Mesendoderm (in vitro differentiated cells): Measurements from ENCODE around the gene SLC25A19.
"Not testable (repeated sequence)": the region's sequence is repeated elsewhere in the genome, so short reads cannot be mapped to it uniquely, and the experiment has no call there.

Source experiments
- DNase-seq: peaks from one replicate; pipeline ENCODE4 v3.0.0; 2013
- H2AK5ac ChIP-seq: 2 replicates; pipeline ENCODE4 v1.6.1; 2013; ENCODE audit warnings: low read length, inconsistent platforms
- H2BK120ac ChIP-seq: 2 replicates; pipeline ENCODE4 v1.6.1; 2013; ENCODE audit warnings: low read depth, mild to moderate bottlenecking, low read length, moderate library complexity, mixed read lengths
- H2BK15ac ChIP-seq: replicated peaks from 2 replicates; pipeline ENCODE4 v1.6.1; 2013; ENCODE audit warnings: low read depth, mild to moderate bottlenecking, moderate library complexity
- H2BK5ac ChIP-seq: 2 replicates; pipeline ENCODE4 v1.6.1; 2013; ENCODE audit warnings: low read length, inconsistent platforms
- H3K18ac ChIP-seq: 2 replicates; pipeline ENCODE4 v1.6.1; 2013; ENCODE audit warnings: mild to moderate bottlenecking, low read length, mixed read lengths
- H3K23ac ChIP-seq: one replicate; pipeline ENCODE4 v1.6.1; 2013; ENCODE audit warnings: low read length
- H3K27ac ChIP-seq: 2 replicates; pipeline ENCODE4 v1.5.1; 2013; ENCODE audit warnings: low read depth, mild to moderate bottlenecking, inconsistent platforms, low read length, moderate library complexity
- H3K27me3 ChIP-seq: 2 replicates; pipeline ENCODE4 v1.6.1; 2013; ENCODE audit warnings: low read length, control low read depth, mild to moderate bottlenecking, inconsistent platforms; ENCODE audit not compliant: insufficient read depth, poor library complexity
- H3K36me3 ChIP-seq: 2 replicates; pipeline ENCODE4 v1.6.1; 2013; ENCODE audit warnings: low read length, inconsistent platforms; ENCODE audit not compliant: control insufficient read depth, insufficient read depth
- H3K4ac ChIP-seq: one replicate; pipeline ENCODE4 v1.6.1; 2013; ENCODE audit warnings: low read depth, mild to moderate bottlenecking, low read length, moderate library complexity
- H3K4me1 ChIP-seq: 2 replicates; pipeline ENCODE4 v1.6.1; 2013; ENCODE audit warnings: low read depth, low read length, inconsistent platforms; ENCODE audit not compliant: control insufficient read depth
- H3K4me2 ChIP-seq: 2 replicates; pipeline ENCODE4 v1.6.1; 2013; ENCODE audit warnings: low read length
- H3K4me3 ChIP-seq: 2 replicates; pipeline ENCODE4 v1.5.1; 2013; ENCODE audit warnings: mild to moderate bottlenecking, low read length
- H3K56ac ChIP-seq: one replicate; pipeline ENCODE4 v1.6.1; 2013; ENCODE audit warnings: low read length
- H3K79me1 ChIP-seq: 2 replicates; pipeline ENCODE4 v1.6.1; 2013; ENCODE audit warnings: low read length, inconsistent platforms
- H3K79me2 ChIP-seq: 2 replicates; pipeline ENCODE4 v1.6.1; 2013; ENCODE audit warnings: mild to moderate bottlenecking, low read length; ENCODE audit not compliant: control insufficient read depth, insufficient read depth
- H3K9ac ChIP-seq: 2 replicates; pipeline ENCODE4 v1.6.1; 2013; ENCODE audit warnings: low read length, inconsistent platforms
- H4K5ac ChIP-seq: one replicate; pipeline ENCODE4 v1.6.1; 2013; ENCODE audit warnings: low read length
- H4K8ac ChIP-seq: one replicate; pipeline ENCODE4 v1.6.1; 2013; ENCODE audit warnings: low read depth, mild to moderate bottlenecking, control low read depth, low read length, moderate library complexity
- WGBS: extraction: QIAGEN DNeasy Blood & Tissue Kit; methylation state at CpG from one replicate; pipeline ENCODE4 v1.1.7; 2013; ENCODE audit warnings: low lambda C conversion rate, missing lambda C conversion rate; ENCODE audit not compliant: insufficient coverage; ENCODE audit errors: extremely low coverage; 5-methylcytosine and 5-hydroxymethylcytosine counted together

The SLC25A19 gene

DNA sequence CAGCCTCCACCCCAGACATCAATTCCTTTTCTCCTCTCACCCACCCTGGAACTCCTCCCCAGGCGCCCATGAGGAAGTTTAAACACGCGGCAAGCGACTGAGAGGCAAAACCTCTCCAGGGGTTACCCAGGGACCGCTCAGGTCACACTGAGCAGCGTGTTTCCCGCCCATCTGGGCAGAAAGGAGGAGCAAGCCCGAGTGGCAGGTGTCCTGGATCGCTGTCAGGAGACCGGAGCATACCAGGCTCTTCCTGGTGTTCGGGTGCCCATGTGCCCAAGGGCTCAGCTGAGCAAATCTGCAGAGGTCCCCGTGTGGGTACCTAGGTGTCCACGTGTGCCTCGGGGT, 491 bp downstream of the SLC25A19 start:
- H2AK5ac ChIP-seq = no peak overlapping the region
- H3K4me2 ChIP-seq = peak overlapping the region; percentile 90
- H3K56ac ChIP-seq = peak overlapping the region; percentile 86
- H3K4ac ChIP-seq = no peak overlapping the region
- no peak overlapping the region for H3K23ac ChIP-seq
- DNase-seq = peak; percentile 57
- H3K36me3 ChIP-seq = no peaks in the 10 kb centered on the region
- no peak overlapping the region for H2BK15ac ChIP-seq
- no peaks in the 10 kb centered on the region for H3K27me3 ChIP-seq
- H2BK5ac ChIP-seq = no peak overlapping the region
- peak overlapping the region; percentile 50 for H3K4me3 ChIP-seq
- no peak overlapping the region for H4K5ac ChIP-seq
- H3K27ac ChIP-seq = no peak overlapping the region
- WGBS = no CpG with 5 or more reads among the region's 14 CpGs
- H2BK120ac ChIP-seq = no peak overlapping the region
- H3K9ac ChIP-seq = peak overlapping the region; percentile 70
- no peaks in the 10 kb centered on the region for H3K79me1 ChIP-seq
- no peak overlapping the region for H4K8ac ChIP-seq
- no peak overlapping the region for H3K18ac ChIP-seq
- no peaks in the 10 kb centered on the region for H3K4me1 ChIP-seq
- H3K79me2 ChIP-seq = no peaks in the 10 kb centered on the region

GRCh38 chr17:75288359-75288758, 874 bp downstream of the SLC25A19 start:
- H3K18ac ChIP-seq = no peak overlapping the region
- H3K27ac ChIP-seq = no peak overlapping the region
- no peak overlapping the region for H3K9ac ChIP-seq
- H2AK5ac ChIP-seq = no peak overlapping the region
- H3K4me3 ChIP-seq = no peak overlapping the region
- H3K36me3 ChIP-seq = no peaks in the 10 kb centered on the region
- no peak overlapping the region for H4K5ac ChIP-seq
- no peaks in the 10 kb centered on the region for H3K79me1 ChIP-seq
- no peak overlapping the region for H3K23ac ChIP-seq
- no peak overlapping the region for H4K8ac ChIP-seq
- H2BK5ac ChIP-seq = no peak overlapping the region
- H2BK120ac ChIP-seq = no peak overlapping the region
- WGBS = no CpG with 5 or more reads among the region's 2 CpGs
- no peak overlapping the region for H3K4ac ChIP-seq
- H2BK15ac ChIP-seq = no peak overlapping the region
- no peaks in the 10 kb centered on the region for H3K79me2 ChIP-seq
- no peak overlapping the region for H3K56ac ChIP-seq
- no peaks in the 10 kb centered on the region for H3K4me1 ChIP-seq
- no peaks in the 10 kb centered on the region for H3K27me3 ChIP-seq
- no peak for DNase-seq
- no peak overlapping the region for H3K4me2 ChIP-seq

DNA sequence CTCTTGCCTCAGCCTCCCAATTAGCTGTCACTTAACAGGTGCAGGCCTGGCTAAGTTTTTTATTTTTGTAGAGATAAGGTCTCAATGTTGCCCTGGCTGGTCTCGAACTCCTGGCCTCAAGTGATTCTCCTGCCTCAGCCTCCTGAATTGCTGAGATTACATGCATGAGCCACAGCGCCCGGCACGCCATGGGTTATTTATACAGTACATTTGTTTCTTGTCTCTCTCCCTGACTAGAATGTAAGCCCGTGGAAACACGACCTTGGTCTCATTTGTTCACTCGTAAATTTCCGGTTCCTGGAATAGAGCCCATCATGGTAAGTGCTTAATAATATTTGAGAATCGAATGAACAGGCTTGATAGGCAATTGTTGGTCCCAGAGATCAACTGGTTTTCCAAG, 2.0 kb downstream of the SLC25A19 start:
- Histone ChIP-seq H3K27ac (no peak overlapping the region), H4K5ac (no peak overlapping the region), H3K4me3 (no peak overlapping the region), H4K8ac (no peak overlapping the region), H3K4ac (no peak overlapping the region), H3K27me3 (no peaks in the 10 kb centered on the region), H2AK5ac (no peak overlapping the region), H2BK15ac (no peak overlapping the region), H3K79me1 (no peaks in the 10 kb centered on the region), H3K18ac (no peak overlapping the region), H3K56ac (no peak overlapping the region), H2BK120ac (no peak overlapping the region), H3K4me1 (no peaks in the 10 kb centered on the region), H3K36me3 (no peaks in the 10 kb centered on the region), H3K79me2 (no peaks in the 10 kb centered on the region), H2BK5ac (no peak overlapping the region), H3K23ac (no peak overlapping the region), H3K4me2 (no peak overlapping the region), H3K9ac (no peak overlapping the region)
- no CpG with 5 or more reads among the region's 9 CpGs for WGBS
- DNase-seq = no peak

DNA sequence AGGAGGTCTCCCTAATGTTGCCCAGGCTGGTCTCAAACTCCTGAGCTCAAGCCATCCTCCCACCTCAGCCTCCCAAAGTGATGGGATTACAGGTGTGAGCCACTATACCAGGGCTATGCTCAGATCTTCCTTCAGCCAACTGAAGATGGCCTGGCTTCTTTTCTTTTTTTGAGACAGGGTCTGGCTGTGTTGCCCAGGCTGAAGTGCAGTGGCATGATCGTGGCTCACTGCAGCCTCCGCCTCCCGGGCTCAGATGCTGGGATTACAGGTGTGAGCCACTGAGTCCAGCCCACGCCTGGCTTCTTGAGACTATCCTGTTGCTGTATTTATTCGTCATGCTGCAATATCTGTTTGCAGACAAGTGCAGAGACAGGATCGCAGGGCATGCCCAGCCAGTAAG, 4.1 kb downstream of the SLC25A19 start:
- no peak overlapping the region for H2BK15ac ChIP-seq
- H2BK120ac ChIP-seq = no peak overlapping the region
- H3K4me2 ChIP-seq = no peak overlapping the region
- no peak overlapping the region for H3K56ac ChIP-seq
- no peak overlapping the region for H2AK5ac ChIP-seq
- no CpG with 5 or more reads among the region's 6 CpGs for WGBS
- no peak overlapping the region for H4K8ac ChIP-seq
- no peak overlapping the region for H2BK5ac ChIP-seq
- no peak overlapping the region for H3K23ac ChIP-seq
- H3K27ac ChIP-seq = no peak overlapping the region
- DNase-seq = no peak
- no peaks in the 10 kb centered on the region for H3K4me1 ChIP-seq
- H3K36me3 ChIP-seq = no peaks in the 10 kb centered on the region
- H3K9ac ChIP-seq = no peak overlapping the region
- no peaks in the 10 kb centered on the region for H3K79me2 ChIP-seq
- H3K4me3 ChIP-seq = no peak overlapping the region
- H4K5ac ChIP-seq = no peak overlapping the region
- H3K79me1 ChIP-seq = no peaks in the 10 kb centered on the region
- no peaks in the 10 kb centered on the region for H3K27me3 ChIP-seq
- H3K4ac ChIP-seq = no peak overlapping the region
- H3K18ac ChIP-seq = no peak overlapping the region

DNA sequence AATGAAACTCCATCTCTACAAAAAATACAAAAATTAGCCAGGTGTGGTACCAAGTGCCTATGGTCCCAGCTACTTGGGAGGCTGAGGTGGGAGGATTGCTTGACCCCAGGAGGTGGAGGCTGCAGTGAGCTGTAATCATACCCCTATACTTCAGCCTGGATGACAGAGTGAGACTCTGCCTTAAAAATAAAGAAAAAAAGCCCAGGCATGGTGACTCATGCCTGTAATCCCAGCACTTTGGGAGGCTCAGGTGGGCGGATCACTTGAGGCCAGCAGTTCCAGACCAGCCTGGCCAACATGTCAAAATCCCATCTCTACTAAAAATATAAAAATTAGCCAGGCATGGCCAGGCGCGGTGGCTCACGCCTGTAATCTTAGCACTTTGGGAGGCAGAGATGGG, 9.0 kb downstream of the SLC25A19 start:
- WGBS = no CpG with 5 or more reads among the region's 4 CpGs
- H3K4me2 ChIP-seq, H2BK120ac ChIP-seq, H2AK5ac ChIP-seq, H3K4ac ChIP-seq, H3K79me1 ChIP-seq, H4K5ac ChIP-seq, H3K27ac ChIP-seq, H4K8ac ChIP-seq, H3K4me3 ChIP-seq, H2BK5ac ChIP-seq, H3K4me1 ChIP-seq, DNase-seq, H2BK15ac ChIP-seq, H3K23ac ChIP-seq, H3K18ac ChIP-seq, H3K79me2 ChIP-seq, H3K9ac ChIP-seq, H3K36me3 ChIP-seq, H3K56ac ChIP-seq, H3K27me3 ChIP-seq: not testable (repeated sequence)

DNA sequence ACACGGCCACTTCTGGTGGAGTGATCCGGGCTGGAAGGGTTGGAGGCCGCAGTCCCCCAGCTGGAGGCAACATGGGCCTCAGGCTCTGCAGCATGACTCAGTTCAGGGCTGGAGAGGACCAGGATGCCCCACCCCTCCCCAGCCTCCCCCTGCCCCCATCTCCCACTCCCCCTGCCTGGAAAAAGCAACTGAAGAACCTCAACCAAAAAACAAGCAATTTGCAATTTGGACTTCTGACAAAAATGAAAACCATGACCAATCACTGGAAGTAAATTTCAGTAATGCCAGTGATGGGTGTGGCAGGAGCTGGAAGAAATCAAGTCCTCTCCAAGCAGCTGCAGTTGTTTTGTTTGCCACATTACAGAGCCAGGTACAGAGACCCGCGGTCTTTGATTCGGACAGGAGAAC, 11.6 kb downstream of the SLC25A19 start:
- DNase-seq = peak; percentile 8
- H4K8ac ChIP-seq = no peak overlapping the region

More for the DNA sequence above, 11.6 kb downstream of the SLC25A19 start:
- Histone ChIP-seq H3K27ac (no peak overlapping the region), H3K27me3 (no peaks in the 10 kb centered on the region), H3K23ac (no peak overlapping the region), H3K18ac (no peak overlapping the region), H3K9ac (no peak overlapping the region), H3K36me3 (peaks cover 2% of the 10 kb centered on the region), H3K79me2 (no peaks in the 10 kb centered on the region), H2BK15ac (no peak overlapping the region), H2AK5ac (no peak overlapping the region), H3K4me2 (no peak overlapping the region), H3K56ac (no peak overlapping the region), H3K4ac (no peak overlapping the region), H2BK120ac (no peak overlapping the region), H2BK5ac (no peak overlapping the region), H3K79me1 (no peaks in the 10 kb centered on the region), H3K4me1 (no peaks in the 10 kb centered on the region), H4K5ac (no peak overlapping the region), H3K4me3 (no peak overlapping the region)
- WGBS = no CpG with 5 or more reads among the region's 6 CpGs
